Transverse colon (tissue), 4 donors: Measurements from ENCODE around the gene DOK1. TPM values are rescaled to one million over a fixed set of nuclear protein-coding genes. Genes with fewer than 3 reads are reported as not detected.
A peak's percentile ranks its signal among the peaks of the same experiment; 100 is the strongest.

Source experiments
- DNase-seq: peaks from one replicate; pipeline ENCODE4 v3.0.0-alpha.2; 2019
- H3K27ac ChIP-seq, 4 donors: fragments of 200-600 bp; sonication (generic); 2 replicates each; pipeline ENCODE4 v1.5.1; 2016 to 2018; ENCODE audit warnings: inconsistent platforms in 4 of 4
- H3K27me3 ChIP-seq: fragments of 200-600 bp; sonication (generic); 2 replicates; pipeline ENCODE4 v1.5.1; 2017; ENCODE audit warnings: inconsistent platforms
- H3K36me3 ChIP-seq, 4 donors: fragments of 200-600 bp; sonication (generic); 2 replicates each; pipeline ENCODE4 v1.5.1; 2017 to 2019; ENCODE audit warnings: inconsistent platforms in 4 of 4
- H3K4me1 ChIP-seq, 4 donors: fragments of 200-600 bp; sonication (generic); 2 replicates each; pipeline ENCODE4 v1.5.1; 2017 to 2020; ENCODE audit warnings: inconsistent platforms in 4 of 4
- H3K4me3 ChIP-seq, 4 donors: fragments of 200-600 bp; sonication (generic); 1 replicate in 1 of 4; 2 replicates in 3 of 4; pipeline versions ENCODE4 v1.5.1 to v1.6.1; 2017 to 2019; ENCODE audit warnings: inconsistent platforms in 4 of 4
- H3K9me3 ChIP-seq, 2 donors: fragments of 200-600 bp; sonication (generic); 2 replicates each; pipeline ENCODE4 v1.5.1; 2017 to 2019; ENCODE audit warnings: inconsistent platforms in 2 of 2
- CTCF ChIP-seq, 5 experiments: fragments of 200-600 bp in 3 of 5; fragments of 450-650 bp in 2 of 5; sonication (generic) in 3 of 5; IDR thresholded peaks; 1 replicate in 2 of 5; 2 replicates in 3 of 5; pipeline ENCODE4 v1.5.1; 2016 to 2017; ENCODE audit warnings: antibody characterized with exemption in 5 of 5, inconsistent platforms in 3 of 5, mild to moderate bottlenecking in 2 of 5, moderate library complexity in 1 of 5
- EP300 ChIP-seq: sonication (generic); formaldehyde crosslinking; IDR thresholded peaks from one replicate; pipeline ENCODE4 v1.6.1; 2017; ENCODE audit warnings: antibody characterized with exemption, low read depth
- POLR2A ChIP-seq: fragments of 450-650 bp; IDR thresholded peaks from one replicate; pipeline ENCODE4 v1.6.1; 2016; ENCODE audit warnings: antibody characterized with exemption, mild to moderate bottlenecking, moderate library complexity
- POLR2AphosphoS5 ChIP-seq, 3 donors: sonication (generic); formaldehyde crosslinking; IDR thresholded peaks; one replicate each; pipeline ENCODE4 v1.6.1; 2016; ENCODE audit warnings: antibody characterized with exemption in 3 of 3
- WGBS, 2 donors: methylation state at CpG; one replicate each; pipeline ENCODE4 v1.1.5; 2018; ENCODE audit warnings: low coverage in 1 of 2; 5-methylcytosine and 5-hydroxymethylcytosine counted together
- in situ Hi-C, 4 donors: fragments of 200-750 bp; cut with MboI; loops; one replicate each; pipeline versions ENCODE4 v1.15.0 to v1.15.1; 2017; ENCODE audit warnings: low sequenced_read_pairs in 3 of 4, low pct_ligation_motif_present in 1 of 4, low pct_unique_long_range_greater_than_20kb in 1 of 4
- intact Hi-C: fragments of 100-400 bp; cut with DNase I; formaldehyde crosslinking; loops from one replicate; pipeline ENCODE4 v1.15.1; 2023; ENCODE audit warnings: low total_unique reads
- total RNA-seq, 4 donors: library from RNA; depleted of rRNA; stranded (reverse); fragments of >200 nt; gene quantifications; one replicate each; pipeline ENCODE4 v1.1.0, GENCODE V29; 2016

DOK1 gene
- total RNA-seq, 4 donors from 2014 or later = 14.7 to 21.3 (median 20.1) TPM

GRCh38 chr2:74585406-74586185 lies 31.1 kb downstream of the DOK1 start:
- Histone ChIP-seq H3K4me3 (no peak overlapping the region), H3K36me3 (no peaks in the 10 kb centered on the region), H3K27ac (no peak overlapping the region), H3K9me3 (no peaks in the 10 kb centered on the region), H3K27me3 (peaks cover 8% of the 10 kb centered on the region), H3K4me1 (peaks cover 0 to 3% (median 0%) of the 10 kb centered on the region in 4 donors)
- in situ Hi-C loops (loop anchor here in 3 of 4 donors (10.0 to 25.0 kb wide), 2 partner anchors 98 to 101 kb away; partner anchors contain the start of genes CCDC142 (in 3 of the 3), TTC31 (in 3 of the 3) and LBX2 (in 2 of the 3)), intact Hi-C loops (loop anchor here (5.0 kb wide), 1 partner anchor 103 kb away; the partner anchor contains the start of genes CCDC142 and TTC31)
- 62 to 78% methylated on average over 2 to 4 of the region's 4 CpGs for WGBS, 2 donors
- no peak for TF ChIP-seq EP300
- no peak for TF ChIP-seq POLR2AphosphoS5 (IDR thresholded peaks at IDR 0.05)
- no peak for TF ChIP-seq CTCF (IDR thresholded peaks at IDR 0.05)
- no peak for TF ChIP-seq POLR2A
- peak; percentile 26 for DNase-seq

- peaks cover 18% of the 10 kb centered on the region for H3K27me3 ChIP-seq
- in situ Hi-C loops (loop anchor here in 3 of 4 donors (10.0 to 25.0 kb wide), 2 partner anchors 100 to 103 kb away; partner anchors contain the start of genes CCDC142 (in 3 of the 3), TTC31 (in 3 of the 3) and LBX2 (in 2 of the 3)), intact Hi-C loops (loop anchor here (5.0 kb wide), 1 partner anchor 105 kb away; the partner anchor contains the start of genes CCDC142 and TTC31)
- TF ChIP-seq CTCF (IDR thresholded peaks at IDR 0.05) (peak; percentile 56 to 69 (median 66)), POLR2AphosphoS5 (IDR thresholded peaks at IDR 0.05) (no peak)
- DNase-seq = peak; percentile 65
- 17 to 24% methylated on average over 4 to 6 of the region's 6 CpGs for WGBS, 2 donors
- H3K36me3 ChIP-seq = no peaks in the 10 kb centered on the region
- H3K27ac ChIP-seq = no peak overlapping the region
- H3K4me3 ChIP-seq = no peak overlapping the region
- no peaks in the 10 kb centered on the region for H3K9me3 ChIP-seq
- peaks cover 0 to 3% (median 0%) of the 10 kb centered on the region in 4 donors for H3K4me1 ChIP-seq
Measured at GRCh38 chr2:74587664-74588277, 33.3 kb downstream of the DOK1 start.

DNA sequence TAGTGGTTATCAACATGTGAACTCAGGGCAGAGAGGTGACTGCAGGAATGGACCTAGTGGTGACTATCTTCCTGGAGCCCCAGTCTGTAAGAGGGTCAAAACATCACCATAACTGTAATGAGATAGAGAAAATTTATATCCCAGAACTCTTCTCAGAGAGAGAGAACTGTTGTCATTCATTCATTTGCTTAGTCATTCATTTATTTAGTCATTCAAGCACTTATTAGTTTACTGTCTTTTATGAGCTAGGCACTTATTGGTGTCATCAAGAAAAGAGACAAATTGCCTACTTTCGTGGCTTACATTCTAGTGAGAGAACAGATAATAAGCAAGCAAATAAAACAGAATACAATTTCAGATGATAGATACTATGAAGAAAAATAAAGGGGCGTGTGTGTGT lies 34.1 kb downstream of the DOK1 start:
- DNase-seq = no peak
- Histone ChIP-seq H3K4me3 (no peak overlapping the region), H3K4me1 (peaks cover 0 to 3% (median 0%) of the 10 kb centered on the region in 4 donors), H3K27ac (no peak overlapping the region), H3K27me3 (peaks cover 25% of the 10 kb centered on the region), H3K9me3 (no peaks in the 10 kb centered on the region), H3K36me3 (no peaks in the 10 kb centered on the region)
- intact Hi-C loops = loop anchor here (5.0 kb wide), 1 partner anchor 106 kb away; the partner anchor contains the start of genes CCDC142 and TTC31
- TF ChIP-seq EP300 (no peak), CTCF (IDR thresholded peaks at IDR 0.05) (no peak), POLR2AphosphoS5 (IDR thresholded peaks at IDR 0.05) (no peak), POLR2A (no peak)
- 48 to 59% methylated on average over 2 of the region's 2 CpGs for WGBS, 2 donors
- in situ Hi-C loops = loop anchor here in 3 of 4 donors (10.0 to 25.0 kb wide), 2 partner anchors 101 to 104 kb away; partner anchors contain the start of genes CCDC142 (in 3 of the 3), TTC31 (in 3 of the 3) and LBX2 (in 2 of the 3)
